Astrocyte of the spinal cord (primary cell): ENCODE data around the gene NAT14.
A peak's percentile ranks its signal among the peaks of the same experiment; 100 is the strongest.

ENCODE experiments used
- DNase-seq: peaks from one replicate; pipeline ENCODE4 v3.0.0; 2011; ENCODE audit warnings: low read depth, low spot score
- H3K4me3 ChIP-seq: 2 replicates; pipeline ENCODE4 v1.5.1; 2011; ENCODE audit warnings: low read depth, mild to moderate bottlenecking, low read length, moderate library complexity
- CTCF ChIP-seq: IDR thresholded peaks from 2 replicates; pipeline ENCODE4 v1.5.1; 2012; ENCODE audit warnings: low read depth, mild to moderate bottlenecking, low read length, inconsistent platforms
- in situ Hi-C: cut with HindIII; loops from 2 replicates; pipeline ENCODE4 v1.10.0; 2017; ENCODE audit warnings: low sequenced_read_pairs

NAT14 gene

GRCh38 chr19:55459950-55460657, 24.9 kb upstream of the NAT14 start:
- peak overlapping the region; percentile 96 for H3K4me3 ChIP-seq
- DNase-seq = no peak
- no peak for TF ChIP-seq CTCF
- in situ Hi-C loops = no loop called here

- peak; percentile 66 for DNase-seq
- peak overlapping the region; percentile 96 for H3K4me3 ChIP-seq
- TF ChIP-seq CTCF = no peak
- in situ Hi-C loops = no loop called here
Observed at GRCh38 chr19:55460670-55461258, 24.2 kb upstream of the NAT14 start.

- in situ Hi-C loops = no loop called here
- H3K4me3 ChIP-seq = peak within 1 kb of the TSS; percentile 96
- peak; percentile 100 for DNase-seq
- no peak for TF ChIP-seq CTCF
Observed at GRCh38 chr19:55461259-55461973, 23.6 kb upstream of the NAT14 start, which contains the start of gene ISOC2. ISOC2 (minus strand) TSS chr19:55461642; CDS start chr19:55456486, 5,156 bp downstream.

- in situ Hi-C loops = no loop called here
- peak; percentile 35 for DNase-seq
- peak overlapping the region; percentile 58 for H3K4me3 ChIP-seq
Observed at GRCh38 chr19:55461974-55462626, 22.9 kb upstream of the NAT14 start.

GRCh38 chr19:55462722-55463121, 22.3 kb upstream of the NAT14 start:
- in situ Hi-C loops = no loop called here
- no peak for TF ChIP-seq CTCF
- DNase-seq = no peak
- H3K4me3 ChIP-seq = no peak overlapping the region

More at GRCh38 chr19:55461974-55462626, 22.9 kb upstream of the NAT14 start:
- no peak for TF ChIP-seq CTCF

- DNase-seq = no peak
- in situ Hi-C loops = no loop called here
- no peak for TF ChIP-seq CTCF
- no peak overlapping the region for H3K4me3 ChIP-seq
Observed at GRCh38 chr19:55463583-55464031, 21.4 kb upstream of the NAT14 start.
